HG03558 (cell line): ENCODE results near the gene TSPAN12.
"Not testable (repeated sequence)": the region's sequence is repeated elsewhere in the genome, so short reads cannot be mapped to it uniquely, and the experiment has no call there.

Source experiments
- ATAC-seq: cut with Tn5 transposase; IDR thresholded peaks from one replicate; pipeline ENCODE4 v1.9.1; 2021; ENCODE audit warnings: moderate number of reproducible peaks; ENCODE audit not compliant: unreplicated experiment; ENCODE audit errors: extremely low read depth

Gene TSPAN12

GRCh38 chr7:120857588-120858573 is at the start of gene TSPAN12:
TSS of gene TSPAN12 (minus strand) at chr7:120858144. CDS start at chr7:120856763, 1,381 bp downstream.
- peak; percentile 72 for ATAC-seq

- no peak for ATAC-seq
Measured at GRCh38 chr7:120898715-120899499, 41.0 kb upstream of the TSPAN12 start.

- ATAC-seq = not testable (repeated sequence)
Measured at GRCh38 chr7:120895253-120895652, 37.3 kb upstream of the TSPAN12 start.

GRCh38 chr7:120885602-120886001 is 27.7 kb upstream of the TSPAN12 start:
- not testable (repeated sequence) for ATAC-seq

GRCh38 chr7:120877701-120878100 is 19.8 kb upstream of the TSPAN12 start:
- no peak for ATAC-seq

- ATAC-seq = no peak
Measured at GRCh38 chr7:120876922-120877321, 19.0 kb upstream of the TSPAN12 start.

GRCh38 chr7:120874722-120875121 is 16.8 kb upstream of the TSPAN12 start:
- no peak for ATAC-seq

GRCh38 chr7:120874016-120874415 is 16.1 kb upstream of the TSPAN12 start:
- ATAC-seq = no peak

- ATAC-seq = no peak
Measured at GRCh38 chr7:120873401-120873800, 15.5 kb upstream of the TSPAN12 start.

GRCh38 chr7:120869700-120870099 is 11.8 kb upstream of the TSPAN12 start:
- peak; percentile 41 for ATAC-seq

- ATAC-seq = no peak
Measured at GRCh38 chr7:120867932-120868331, 10.0 kb upstream of the TSPAN12 start.

- no peak for ATAC-seq
Measured at GRCh38 chr7:120865191-120865981, 7.4 kb upstream of the TSPAN12 start.

GRCh38 chr7:120864141-120864900 is 6.4 kb upstream of the TSPAN12 start:
- no peak for ATAC-seq

GRCh38 chr7:120862987-120863590 is 5.1 kb upstream of the TSPAN12 start:
- ATAC-seq = no peak

GRCh38 chr7:120860156-120860555 is 2.2 kb upstream of the TSPAN12 start:
- ATAC-seq = no peak

GRCh38 chr7:120859459-120859858 is 1.5 kb upstream of the TSPAN12 start:
- ATAC-seq = no peak

- peak; percentile 51 for ATAC-seq
Measured at GRCh38 chr7:120856621-120857352, 1.2 kb downstream of the TSPAN12 start.

GRCh38 chr7:120856198-120856597 is 1.7 kb downstream of the TSPAN12 start:
- ATAC-seq = no peak
